ENCODE data around the gene RPL7L1. TPM values are rescaled to one million over a fixed set of nuclear protein-coding genes. Genes with fewer than 3 reads are reported as not detected.
A peak's percentile ranks its signal among the peaks of the same experiment; 100 is the strongest.

RPL7L1 gene
- total and polyA plus RNA-seq, 2 of the 13 experiments (the other 11 are each of a cell fraction or from before 2014, with no cell fraction given), result 51.6 to 179 TPM

GRCh38 chr6:42923666-42924065, 44.2 kb downstream of the RPL7L1 start:
- ChIA-PET POLR2A (no interaction called here), CTCF (ENCODE audit: low intra/inter-chr PET ratio, low total read pairs) (no interaction called here)
- no peak overlapping the region for H2AFZ ChIP-seq (ENCODE audit: low read length)
- DNase-seq (ENCODE audit: low spot score), result no peak
- H3K4me2 ChIP-seq (ENCODE audit: low read depth, low read length), result peak overlapping the region; percentile 15; the same call in 1 of the 2 replicates
- FAIRE-seq, result no peak
- WGBS (ENCODE audit: low lambda C conversion rate), result 3% methylated on average over 2 of the region's 2 CpGs
- TF ChIP-seq SOX13 (IDR thresholded peaks at IDR 0.05) (no peak), SOX13 (CRISPR knock-in tag; conservative IDR thresholded peaks at IDR 0.05 in 1 of 2, IDR thresholded peaks at IDR 0.05 in 1 of 2) (peak in 1 of 2 experiments; percentile 26; a peak in 1 of 4 replicates), HNRNPL (IDR thresholded peaks at IDR 0.05; ENCODE audit: low read depth, low read length) (no peak), RCOR2 (CRISPR knock-in tag; IDR thresholded peaks at IDR 0.05) (0 out of 2 replicates have a peak, but pooled peaks have one; percentile 27), ZNF629 (CRISPR knock-in tag; conservative IDR thresholded peaks at IDR 0.05) (peak; percentile 90), SOX6 (IDR thresholded peaks at IDR 0.05) (no peak), SOX6 (CRISPR knock-in tag; IDR thresholded peaks at IDR 0.05) (0 out of 2 replicates have a peak, but pooled peaks have one; percentile 16), FOXO4 (CRISPR knock-in tag; conservative IDR thresholded peaks at IDR 0.05) (no peak), ZNF850 (CRISPR knock-in tag; conservative IDR thresholded peaks at IDR 0.05) (no peak), CTCF (CRISPR knock-in tag; IDR thresholded peaks at IDR 0.05) (no peak), MAFF (IDR thresholded peaks at IDR 0.05; ENCODE audit: low read depth, low read length) (peak; percentile 32; the same call in 1 of the 2 replicates), HOXA3 (CRISPR knock-in tag; IDR thresholded peaks at IDR 0.05) (no peak), MAFK (conservative IDR thresholded peaks at IDR 0.05 in 1 of 2, IDR thresholded peaks at IDR 0.05 in 1 of 2; ENCODE audit: low read length in 2 of 2) (peak; percentile 45 to 63; a peak in 3 of 4 replicates), ZNF607 (CRISPR knock-in tag; IDR thresholded peaks at IDR 0.05; ENCODE audit: borderline replicate concordance) (no peak)
- TF ChIP-seq, protein P1, sequence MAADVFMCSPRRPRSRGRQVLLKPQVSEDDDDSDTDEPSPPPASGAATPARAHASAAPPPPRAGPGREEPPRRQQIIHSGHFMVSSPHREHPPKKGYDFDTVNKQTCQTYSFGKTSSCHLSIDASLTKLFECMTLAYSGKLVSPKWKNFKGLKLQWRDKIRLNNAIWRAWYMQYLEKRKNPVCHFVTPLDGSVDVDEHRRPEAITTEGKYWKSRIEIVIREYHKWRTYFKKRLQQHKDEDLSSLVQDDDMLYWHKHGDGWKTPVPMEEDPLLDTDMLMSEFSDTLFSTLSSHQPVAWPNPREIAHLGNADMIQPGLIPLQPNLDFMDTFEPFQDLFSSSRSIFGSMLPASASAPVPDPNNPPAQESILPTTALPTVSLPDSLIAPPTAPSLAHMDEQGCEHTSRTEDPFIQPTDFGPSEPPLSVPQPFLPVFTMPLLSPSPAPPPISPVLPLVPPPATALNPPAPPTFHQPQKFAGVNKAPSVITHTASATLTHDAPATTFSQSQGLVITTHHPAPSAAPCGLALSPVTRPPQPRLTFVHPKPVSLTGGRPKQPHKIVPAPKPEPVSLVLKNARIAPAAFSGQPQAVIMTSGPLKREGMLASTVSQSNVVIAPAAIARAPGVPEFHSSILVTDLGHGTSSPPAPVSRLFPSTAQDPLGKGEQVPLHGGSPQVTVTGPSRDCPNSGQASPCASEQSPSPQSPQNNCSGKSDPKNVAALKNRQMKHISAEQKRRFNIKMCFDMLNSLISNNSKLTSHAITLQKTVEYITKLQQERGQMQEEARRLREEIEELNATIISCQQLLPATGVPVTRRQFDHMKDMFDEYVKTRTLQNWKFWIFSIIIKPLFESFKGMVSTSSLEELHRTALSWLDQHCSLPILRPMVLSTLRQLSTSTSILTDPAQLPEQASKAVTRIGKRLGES (CRISPR knock-in tag; IDR thresholded peaks at IDR 0.05; ENCODE audit: borderline replicate concordance), result no peak
- TF ChIP-seq, protein P2, sequence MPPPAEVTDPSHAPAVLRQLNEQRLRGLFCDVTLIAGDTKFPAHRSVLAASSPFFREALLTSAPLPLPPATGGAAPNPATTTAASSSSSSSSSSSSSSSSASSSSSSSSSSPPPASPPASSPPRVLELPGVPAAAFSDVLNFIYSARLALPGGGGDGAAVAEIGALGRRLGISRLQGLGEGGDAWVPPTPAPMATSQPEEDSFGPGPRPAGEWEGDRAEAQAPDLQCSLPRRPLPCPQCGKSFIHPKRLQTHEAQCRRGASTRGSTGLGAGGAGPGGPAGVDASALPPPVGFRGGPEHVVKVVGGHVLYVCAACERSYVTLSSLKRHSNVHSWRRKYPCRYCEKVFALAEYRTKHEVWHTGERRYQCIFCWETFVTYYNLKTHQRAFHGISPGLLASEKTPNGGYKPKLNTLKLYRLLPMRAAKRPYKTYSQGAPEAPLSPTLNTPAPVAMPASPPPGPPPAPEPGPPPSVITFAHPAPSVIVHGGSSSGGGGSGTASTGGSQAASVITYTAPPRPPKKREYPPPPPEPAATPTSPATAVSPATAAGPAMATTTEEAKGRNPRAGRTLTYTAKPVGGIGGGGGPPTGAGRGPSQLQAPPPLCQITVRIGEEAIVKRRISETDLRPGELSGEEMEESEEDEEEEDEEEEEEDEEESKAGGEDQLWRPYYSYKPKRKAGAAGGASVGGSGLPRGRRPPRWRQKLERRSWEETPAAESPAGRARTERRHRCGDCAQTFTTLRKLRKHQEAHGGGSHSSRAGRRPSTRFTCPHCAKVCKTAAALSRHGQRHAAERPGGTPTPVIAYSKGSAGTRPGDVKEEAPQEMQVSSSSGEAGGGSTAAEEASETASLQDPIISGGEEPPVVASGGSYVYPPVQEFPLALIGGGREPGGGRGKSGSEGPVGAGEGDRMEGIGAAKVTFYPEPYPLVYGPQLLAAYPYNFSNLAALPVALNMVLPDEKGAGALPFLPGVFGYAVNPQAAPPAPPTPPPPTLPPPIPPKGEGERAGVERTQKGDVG (CRISPR knock-in tag; IDR thresholded peaks at IDR 0.05; ENCODE audit: borderline replicate concordance), result no peak
- no peak overlapping the region for H3K27ac ChIP-seq (ENCODE audit: extremely low read length, insufficient read depth, low read length)
- H3K4me3 ChIP-seq (replicated peaks in 1 of 3; ENCODE audit: insufficient read depth in 1 of 3, low read depth in 2 of 3, low read length in 3 of 3), result no peak overlapping the region
- H4K20me1 ChIP-seq (ENCODE audit: insufficient read depth, low read length), result no peaks in the 10 kb centered on the region
- H3K9ac ChIP-seq (ENCODE audit: insufficient read depth, low read depth, low read length), result no peak overlapping the region
- no peak for ATAC-seq
- H3K79me2 ChIP-seq (ENCODE audit: insufficient read depth, low read length), result no peaks in the 10 kb centered on the region
- intact Hi-C loops (cut with micrococcal nuclease; ENCODE audit: unreplicated experiment), result no loop called here
- H3K27me3 ChIP-seq (ENCODE audit: control insufficient read depth in 1 of 2, insufficient read depth in 2 of 2, low read length in 2 of 2), result no peaks in the 10 kb centered on the region
- no peaks in the 10 kb centered on the region for H3K36me3 ChIP-seq (replicated peaks in 1 of 2; ENCODE audit: control insufficient read depth in 1 of 2, insufficient read depth in 2 of 2, low read length in 2 of 2)
- H3K9me3 ChIP-seq (ENCODE audit: low read length), result no peaks in the 10 kb centered on the region
- in situ Hi-C loops (cut with HindIII; ENCODE audit: extremely low pct_ligation_motif_present, low pct_unique_long_range_greater_than_20kb), result no loop called here
- H3K4me1 ChIP-seq (ENCODE audit: insufficient read depth, low read length), result peaks cover 75% of the 10 kb centered on the region
- BruUV-seq (replicated peaks), result no TSS peak
